ENCODE measurements around the gene EXOC6B.

GRCh38 chr2:72325592-72326422, 500.0 kb downstream of the EXOC6B start:
- TF ChIP-seq ZNF274 (IDR thresholded peaks at IDR 0.05; ENCODE audit: low read depth, low read length): no peak
- no peak for TF ChIP-seq YY1 (IDR thresholded peaks at IDR 0.05; ENCODE audit: insufficient read depth, insufficient read length)
- TF ChIP-seq SUZ12 (IDR thresholded peaks at IDR 0.05; ENCODE audit: extremely low read depth, insufficient read depth, insufficient read length): no peak

Data from NT2/D1 (cell line).